ENCODE data around the gene FAM53C. TPM values are rescaled to one million over a fixed set of nuclear protein-coding genes. Genes with fewer than 3 reads are reported as not detected.

FAM53C gene
- total RNA-seq, 2 experiments from 2014 or later = 32.7 to 34.3 TPM

Other genes starting within 250 kb of the FAM53C start
- not detected for gene NME5, start 198.8 kb upstream of the FAM53C start, total RNA-seq
- gene BRD8, start 159.6 kb upstream of the FAM53C start, total RNA-seq = 10 to 100 TPM; 51.5 to 58.8 TPM
- gene KIF20A, start 159.2 kb upstream of the FAM53C start, total RNA-seq = 10 to 100 TPM; 57.2 to 59.1 TPM
- gene CDC23, start 124.9 kb upstream of the FAM53C start, total RNA-seq = 10 to 100 TPM; 46.3 to 51.5 TPM
- under 1 TPM in 1 of 2 experiments, not detected in 1; 0.18 TPM for gene GFRA3, start 63.6 kb upstream of the FAM53C start, total RNA-seq
- gene CDC25C, start 6.5 kb upstream of the FAM53C start, total RNA-seq = 1 to 10 TPM; 8.4 to 8.7 TPM
- gene KDM3B, start 14.4 kb downstream of the FAM53C start, total RNA-seq = 10 to 100 TPM; 38.0 to 39.8 TPM
- 1 to 10 TPM; 3.5 to 4.0 TPM for gene REEP2, start 100.8 kb downstream of the FAM53C start, total RNA-seq
- gene EGR1, start 127.2 kb downstream of the FAM53C start, total RNA-seq = 10 to 100 TPM; 48.0 to 48.1 TPM
- gene ETF1, start 205.0 kb downstream of the FAM53C start, total RNA-seq = 100 to 1,000 TPM; 256 TPM
- 100 to 1,000 TPM; 578 to 584 TPM for gene HSPA9, start 237.1 kb downstream of the FAM53C start, total RNA-seq